Measurements from ENCODE around the gene HDAC9.

Gene HDAC9

DNA sequence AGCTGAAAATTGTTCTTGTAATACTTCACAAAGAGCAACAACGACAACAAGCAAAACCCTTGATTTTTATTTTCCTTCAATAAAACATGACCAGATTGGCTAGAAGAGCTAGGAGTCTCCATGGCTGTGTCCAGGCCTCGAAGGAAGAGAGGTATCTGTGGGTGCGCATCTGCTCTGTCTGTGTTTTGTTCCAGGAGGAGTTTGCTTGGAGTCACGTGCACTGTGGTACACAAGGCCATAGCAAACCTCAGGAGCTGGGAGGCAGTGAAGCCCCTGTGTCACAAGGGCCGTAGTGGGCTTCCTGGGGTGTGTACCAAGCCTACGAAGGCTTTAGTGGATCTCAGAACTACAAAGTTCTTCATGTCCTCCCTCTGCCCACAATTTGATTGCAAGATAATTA, 350.2 kb downstream of the HDAC9 start:
- DNase-seq (ENCODE audit: low spot score): no peak

DNA sequence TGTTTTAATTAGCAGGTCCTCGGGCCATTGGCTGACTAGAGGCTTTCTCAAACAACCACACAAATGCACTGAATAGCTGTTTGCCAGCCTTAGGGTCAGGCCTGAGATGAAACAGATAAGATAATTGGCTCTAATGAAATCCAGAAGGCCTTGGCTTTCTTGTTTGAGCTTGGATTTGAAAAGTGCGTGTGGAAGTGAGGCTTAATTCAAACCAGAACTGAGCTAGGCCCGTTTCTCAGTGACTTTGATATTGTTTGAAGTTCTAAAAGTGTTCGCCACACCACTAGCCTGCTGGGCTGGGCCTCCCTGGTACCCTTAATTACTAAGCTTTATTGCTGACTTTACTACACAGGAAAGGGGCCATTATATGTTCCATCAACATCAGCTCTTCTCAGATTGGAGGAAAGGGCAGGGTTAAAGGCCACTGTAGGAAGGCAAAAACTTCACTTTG, 351.2 kb downstream of the HDAC9 start:
- DNase-seq (ENCODE audit: low spot score): no peak

GRCh38 chr7:18849130-18849529, 353.6 kb downstream of the HDAC9 start:
- no peak for DNase-seq (ENCODE audit: low spot score)

DNA sequence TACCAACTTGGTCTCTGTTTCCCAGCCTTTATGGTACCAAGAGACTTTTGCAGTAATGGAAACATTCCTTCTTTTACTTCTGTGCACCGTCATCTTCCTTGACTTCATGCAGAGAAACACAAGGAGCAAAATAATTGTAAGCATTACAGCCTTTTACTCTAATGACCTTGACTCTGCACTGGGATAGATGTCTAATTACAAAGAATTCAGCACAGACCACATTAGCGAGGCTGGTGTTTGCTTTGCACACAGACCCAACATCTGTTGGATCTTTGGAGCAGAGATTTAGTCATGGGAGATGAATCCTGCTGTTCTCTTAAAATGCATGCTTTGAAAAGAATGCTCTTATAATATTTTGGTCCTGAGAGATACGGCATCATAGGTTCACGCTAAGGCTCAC, 360.2 kb downstream of the HDAC9 start:
- DNase-seq (ENCODE audit: low spot score): no peak

DNA sequence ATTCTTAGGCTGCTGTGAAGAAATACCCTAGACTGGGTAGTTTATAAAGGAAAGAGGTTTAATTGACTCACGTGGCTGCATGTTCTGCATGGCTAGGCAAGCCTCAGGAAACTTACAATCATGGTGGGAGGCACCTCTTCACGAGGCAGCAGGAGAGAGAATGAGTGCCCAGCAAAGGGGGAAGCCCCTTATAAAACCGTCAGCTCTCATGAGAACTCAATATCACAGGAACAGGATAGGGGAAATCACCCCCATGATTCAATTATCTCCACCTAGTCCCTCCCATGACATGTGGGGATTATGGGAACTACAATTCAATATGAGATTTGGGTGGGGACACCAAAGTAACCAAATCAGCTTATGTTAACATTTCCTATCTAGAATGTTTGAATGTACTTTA, 362.7 kb downstream of the HDAC9 start:
- DNase-seq (ENCODE audit: low spot score): no peak

DNA sequence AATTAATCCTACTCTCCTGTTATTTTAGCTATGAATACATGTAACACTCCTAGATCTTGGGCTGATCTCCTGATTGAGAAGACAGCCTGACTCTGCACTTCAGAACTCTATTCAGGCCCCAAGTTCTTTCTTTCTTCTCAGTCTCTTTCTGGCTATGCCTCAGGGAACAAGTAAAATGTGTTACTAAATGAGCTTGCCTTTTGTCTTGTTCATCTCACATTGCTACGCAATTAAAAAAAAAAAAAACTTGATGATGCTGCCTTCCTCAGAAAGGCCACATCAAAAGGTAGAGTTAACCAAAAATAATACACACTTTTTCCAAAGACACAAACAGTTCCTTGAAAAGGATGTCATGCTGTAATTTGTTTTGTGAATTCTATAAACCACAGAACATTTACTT, 363.8 kb downstream of the HDAC9 start:
- DNase-seq (ENCODE audit: low spot score): no peak

- no peak for DNase-seq (ENCODE audit: low spot score)
Observed at GRCh38 chr7:18860221-18860620, 364.7 kb downstream of the HDAC9 start.

GRCh38 chr7:18861514-18862118, 366.1 kb downstream of the HDAC9 start:
- DNase-seq (ENCODE audit: low spot score): no peak

GRCh38 chr7:18864967-18865366, 369.4 kb downstream of the HDAC9 start:
- DNase-seq (ENCODE audit: low spot score): no peak

DNA sequence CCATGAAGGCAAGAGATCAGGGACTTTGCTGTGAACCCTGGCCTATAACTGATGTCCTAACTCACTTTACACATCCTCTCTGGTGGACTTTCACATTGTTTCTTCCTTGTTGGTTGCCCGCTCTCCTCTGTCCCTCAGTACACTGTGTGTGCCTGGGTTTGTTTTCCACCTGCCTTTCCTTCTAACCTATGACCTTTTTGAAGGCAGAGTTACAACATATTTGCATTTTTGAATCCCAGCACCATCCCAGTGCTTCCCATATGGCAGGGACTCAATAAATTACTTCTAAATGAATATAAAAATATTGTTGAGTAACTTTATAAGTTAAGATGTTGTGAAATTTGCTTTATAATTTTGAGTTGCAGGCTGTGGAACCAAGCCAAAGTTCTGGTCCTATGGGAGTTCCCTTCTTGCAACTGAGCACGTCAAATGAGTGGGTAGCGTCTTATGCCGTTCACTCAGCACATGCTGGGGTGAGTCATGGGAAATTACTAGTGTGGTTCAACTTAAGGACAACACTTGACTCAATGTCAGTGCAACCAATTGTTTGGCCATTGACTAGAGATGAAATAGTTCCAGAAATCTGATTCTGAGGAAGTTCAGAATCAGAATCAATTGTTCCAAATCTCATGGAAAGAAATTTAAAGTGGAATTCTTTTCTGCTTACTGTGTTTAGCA, 370.9 kb downstream of the HDAC9 start:
- DNase-seq (ENCODE audit: low spot score): no peak

- no peak for DNase-seq (ENCODE audit: low spot score)
Observed at GRCh38 chr7:18872344-18872743, 376.8 kb downstream of the HDAC9 start.

- no peak for DNase-seq (ENCODE audit: low spot score)
Observed at GRCh38 chr7:18873734-18874336, 378.3 kb downstream of the HDAC9 start.

- no peak for DNase-seq (ENCODE audit: low spot score)
Observed at GRCh38 chr7:18874880-18875279, 379.3 kb downstream of the HDAC9 start.

- DNase-seq (ENCODE audit: low spot score): no peak
Observed at GRCh38 chr7:18877874-18878273, 382.3 kb downstream of the HDAC9 start.

GRCh38 chr7:18886832-18887231, 391.3 kb downstream of the HDAC9 start:
- DNase-seq (ENCODE audit: low spot score): no peak

- no peak for DNase-seq (ENCODE audit: low spot score)
Observed at GRCh38 chr7:18889436-18889835, 393.9 kb downstream of the HDAC9 start.

DNA sequence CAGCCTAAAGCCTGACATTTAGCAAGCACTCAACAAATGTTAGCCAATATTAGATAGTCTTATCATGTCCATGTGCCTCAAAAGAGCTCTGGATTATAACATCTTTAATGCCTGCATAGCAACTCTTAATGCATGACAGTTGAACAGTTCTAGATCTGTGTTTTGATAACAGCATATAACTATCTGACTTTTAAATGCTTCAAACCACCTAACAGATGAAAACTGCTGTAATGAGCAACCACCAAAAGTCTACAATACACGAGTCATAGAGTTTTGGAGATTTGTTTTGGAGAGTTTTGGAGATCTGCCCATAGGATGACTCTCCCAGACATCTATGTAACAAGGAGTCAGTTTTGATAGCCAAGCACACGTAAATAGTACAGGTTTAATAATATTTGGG, 394.6 kb downstream of the HDAC9 start:
- DNase-seq (ENCODE audit: low spot score): no peak

DNA sequence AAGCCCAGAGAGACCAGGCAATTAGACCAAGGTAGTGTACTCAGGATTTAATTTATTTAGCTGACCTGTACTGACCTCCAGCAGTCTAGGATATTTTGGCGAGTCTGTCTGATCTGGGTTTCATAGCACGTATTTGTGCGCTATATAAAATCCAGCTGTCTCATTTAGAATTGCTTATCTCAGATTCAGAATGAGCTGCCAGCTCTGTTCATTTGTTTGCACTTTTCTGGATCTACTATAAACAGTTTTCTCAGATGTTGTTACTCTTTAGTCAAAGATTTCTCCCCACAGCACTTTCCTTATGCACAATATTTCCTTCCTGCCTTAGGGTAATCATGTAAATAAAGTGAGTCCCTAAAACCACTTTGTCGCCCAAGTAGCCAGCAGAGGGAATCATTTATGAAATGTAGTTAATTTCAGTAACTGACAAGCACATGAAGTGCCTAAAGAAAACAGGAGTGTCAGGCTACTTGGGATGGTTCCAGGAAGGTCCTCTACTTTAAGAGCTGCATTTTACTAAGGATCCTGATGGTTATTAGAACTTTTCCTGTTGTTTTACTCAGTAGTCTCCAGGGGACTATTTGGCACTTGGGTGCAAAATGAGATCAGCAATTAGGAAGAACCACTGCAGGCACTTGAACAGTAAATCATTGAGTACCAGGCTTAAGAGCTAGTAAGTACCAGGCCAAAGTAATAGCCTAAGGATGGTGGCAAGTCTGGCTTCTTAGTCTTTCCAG, 395.5 kb downstream of the HDAC9 start:
- DNase-seq (ENCODE audit: low spot score): no peak

DNA sequence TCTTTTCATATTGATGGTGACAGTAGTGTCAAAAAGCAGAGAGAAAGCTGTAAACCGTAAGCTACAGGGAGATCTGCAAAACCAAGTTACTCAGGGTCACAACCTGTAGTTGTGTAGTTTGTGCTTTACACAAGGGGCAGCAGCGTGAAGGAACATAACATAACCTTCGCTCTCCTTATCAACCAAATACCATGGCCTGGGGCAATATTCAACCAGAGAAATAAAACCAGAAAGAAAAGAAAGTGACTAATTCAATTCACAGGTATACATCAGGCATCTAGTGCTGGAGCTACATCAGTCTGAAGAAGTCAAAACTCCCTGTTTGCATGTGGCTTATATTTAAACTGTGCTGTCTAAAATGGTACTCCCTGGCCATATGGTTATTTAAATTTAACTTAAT, 397.6 kb downstream of the HDAC9 start:
- DNase-seq (ENCODE audit: low spot score): no peak

DNA sequence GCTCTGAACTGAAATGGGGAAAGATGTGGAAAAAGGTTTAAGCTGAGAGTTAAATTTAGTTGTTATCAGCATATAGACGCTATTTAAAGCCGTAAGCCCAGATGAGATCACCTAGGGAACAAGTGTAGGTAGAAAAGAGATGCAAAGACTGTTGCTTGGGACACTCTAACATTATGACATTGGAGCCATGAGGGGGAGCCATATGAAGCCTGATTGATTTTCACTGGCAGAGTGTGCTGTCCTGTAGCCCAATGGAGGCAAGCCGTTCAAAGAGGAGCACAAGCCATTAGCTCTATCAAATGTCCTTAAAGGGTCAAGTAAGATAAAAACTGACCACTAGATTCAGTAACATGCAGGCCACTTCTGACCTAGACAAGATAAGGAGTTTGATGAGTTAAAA, 398.6 kb downstream of the HDAC9 start:
- DNase-seq (ENCODE audit: low spot score): no peak

DNA sequence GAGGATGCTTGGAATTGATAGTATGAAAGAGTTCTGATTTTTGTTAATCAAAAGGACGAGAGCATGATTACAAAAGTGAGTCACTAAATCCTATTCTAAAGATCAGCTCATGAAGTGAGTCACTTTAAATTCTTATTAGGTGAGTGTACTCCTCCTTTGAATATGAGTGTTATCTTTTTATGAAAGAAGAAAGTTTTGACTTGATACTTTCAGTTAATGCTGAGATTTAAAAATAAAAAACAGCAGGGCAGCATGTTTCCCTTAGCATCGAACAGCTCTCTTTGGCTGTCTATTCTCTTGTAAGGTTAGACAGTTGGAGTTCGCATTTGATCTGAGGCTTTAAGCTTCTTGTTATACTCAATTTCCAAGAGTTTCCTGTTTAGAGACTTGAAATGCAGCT, 399.9 kb downstream of the HDAC9 start:
- no peak for DNase-seq (ENCODE audit: low spot score)

GRCh38 chr7:18896343-18896975, 400.9 kb downstream of the HDAC9 start:
- no peak for DNase-seq (ENCODE audit: low spot score)

DNA sequence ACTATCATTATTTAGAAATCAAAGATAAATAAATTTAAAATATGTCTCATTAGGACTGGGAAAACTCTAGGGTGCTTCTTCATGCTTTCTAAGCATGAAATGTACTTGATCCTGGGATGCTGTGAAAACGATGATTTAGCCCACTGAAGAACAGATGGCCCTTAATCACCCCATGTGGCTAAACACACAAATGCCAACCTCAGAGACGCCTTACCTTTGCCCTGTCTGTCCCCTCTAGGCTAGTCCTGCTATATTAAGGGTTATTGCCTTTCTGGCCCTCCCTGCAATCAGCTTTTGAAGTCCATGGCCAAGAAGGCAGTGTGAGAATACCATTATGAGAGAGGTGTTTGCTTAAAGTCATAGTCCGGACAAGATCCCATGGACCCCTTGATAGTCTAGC, 404.7 kb downstream of the HDAC9 start:
- DNase-seq (ENCODE audit: low spot score): no peak
